Panc1 (cell line): ENCODE data around the gene RUNX3.
A peak's percentile ranks its signal among the peaks of the same experiment; 100 is the strongest.

Experiments
- CTCF ChIP-seq: fragments of 450-650 bp; IDR thresholded peaks from 2 replicates; pipeline ENCODE4 v1.5.1; 2017; ENCODE audit warnings: mild to moderate bottlenecking
- POLR2AphosphoS5 ChIP-seq: IDR thresholded peaks from 2 replicates; pipeline ENCODE4 v1.6.1; 2012; ENCODE audit warnings: mild to moderate bottlenecking, low read depth, low read length, moderate library complexity

- TF ChIP-seq CTCF = peak; percentile 97
- no peak for TF ChIP-seq POLR2AphosphoS5
These were observed 2.2 kb upstream of the RUNX3 start for GRCh38 chr1:24932284-24932683.
